Superior temporal gyrus (tissue), 1 donor: ENCODE data around the gene KIFC3.
"Not testable (repeated sequence)": the region's sequence is repeated elsewhere in the genome, so short reads cannot be mapped to it uniquely, and the experiment has no call there.

Experiments
- DNase-seq: peaks from one replicate; pipeline ENCODE4 v3.0.0-alpha.2; 2016; ENCODE audit errors: extremely low spot score

KIFC3 gene

GRCh38 chr16:57722651-57723050 lies 79.6 kb downstream of the KIFC3 start:
- DNase-seq, result no peak

GRCh38 chr16:57722210-57722499 lies 80.1 kb downstream of the KIFC3 start:
- no peak for DNase-seq

- DNase-seq, result no peak
These were observed 80.7 kb downstream of the KIFC3 start for GRCh38 chr16:57721356-57722209.

GRCh38 chr16:57720142-57720575 lies 82.1 kb downstream of the KIFC3 start:
- peak; percentile 48 for DNase-seq

- no peak for DNase-seq
These were observed 88.2 kb downstream of the KIFC3 start for GRCh38 chr16:57714047-57714446.

GRCh38 chr16:57713596-57713995 lies 88.7 kb downstream of the KIFC3 start:
- DNase-seq, result no peak

- not testable (repeated sequence) for DNase-seq
These were observed 89.7 kb downstream of the KIFC3 start for GRCh38 chr16:57712569-57712968.

- DNase-seq, result no peak
These were observed 90.3 kb downstream of the KIFC3 start for GRCh38 chr16:57711993-57712392.

GRCh38 chr16:57711346-57711745 lies 90.9 kb downstream of the KIFC3 start:
- DNase-seq, result no peak

GRCh38 chr16:57709663-57710062 lies 92.6 kb downstream of the KIFC3 start:
- no peak for DNase-seq
